ENCODE measurements around the gene SLAMF6.

- TF ChIP-seq TAF1 (IDR thresholded peaks at IDR 0.05; ENCODE audit: low read depth), result no peak
- TF ChIP-seq RAD21 (IDR thresholded peaks at IDR 0.05; ENCODE audit: low read depth), result no peak
- TF ChIP-seq YY1 (IDR thresholded peaks at IDR 0.05; ENCODE audit: low read depth), result no peak
- TF ChIP-seq MAX (IDR thresholded peaks at IDR 0.05), result no peak
- no peak for TF ChIP-seq REST (IDR thresholded peaks at IDR 0.05; ENCODE audit: low read depth)
- TF ChIP-seq EP300 (IDR thresholded peaks at IDR 0.05; ENCODE audit: borderline replicate concordance), result no peak
- TF ChIP-seq CREB1 (IDR thresholded peaks at IDR 0.05; ENCODE audit: low read depth), result no peak
- TF ChIP-seq TEAD4 (IDR thresholded peaks at IDR 0.05), result no peak
- no peak for TF ChIP-seq CEBPB (IDR thresholded peaks at IDR 0.05)
- TF ChIP-seq TCF12 (IDR thresholded peaks at IDR 0.05; ENCODE audit: low read depth), result no peak
- no peak for TF ChIP-seq EGR1 (IDR thresholded peaks at IDR 0.05)
- TF ChIP-seq, protein P1, sequence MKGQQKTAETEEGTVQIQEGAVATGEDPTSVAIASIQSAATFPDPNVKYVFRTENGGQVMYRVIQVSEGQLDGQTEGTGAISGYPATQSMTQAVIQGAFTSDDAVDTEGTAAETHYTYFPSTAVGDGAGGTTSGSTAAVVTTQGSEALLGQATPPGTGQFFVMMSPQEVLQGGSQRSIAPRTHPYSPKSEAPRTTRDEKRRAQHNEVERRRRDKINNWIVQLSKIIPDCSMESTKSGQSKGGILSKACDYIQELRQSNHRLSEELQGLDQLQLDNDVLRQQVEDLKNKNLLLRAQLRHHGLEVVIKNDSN (IDR thresholded peaks at IDR 0.05), result no peak
- no peak for TF ChIP-seq NFIC (IDR thresholded peaks at IDR 0.05)
Measured at GRCh38 chr1:160453443-160453842, 69.6 kb downstream of the SLAMF6 start.
